Measurements from ENCODE around the gene BSDC1.

GRCh38 chr1:32438136-32438535, 43.9 kb upstream of the BSDC1 start:
- TF ChIP-seq CTCF (IDR thresholded peaks at IDR 0.05), result no peak
- TF ChIP-seq POLR2A (IDR thresholded peaks at IDR 0.05), result no peak

All from ovary (tissue), 3 donors.